Measurements from ENCODE around the gene TNS4. TPM values are rescaled to one million over a fixed set of nuclear protein-coding genes. Genes with fewer than 3 reads are reported as not detected.

Gene TNS4
- total and polyA plus RNA-seq, 9 of the 15 experiments (the other 6 are each of a cell fraction or from before 2014, with no cell fraction given) = 0.04 to 0.73 (median 0.24) TPM; not detected in 1

DNA sequence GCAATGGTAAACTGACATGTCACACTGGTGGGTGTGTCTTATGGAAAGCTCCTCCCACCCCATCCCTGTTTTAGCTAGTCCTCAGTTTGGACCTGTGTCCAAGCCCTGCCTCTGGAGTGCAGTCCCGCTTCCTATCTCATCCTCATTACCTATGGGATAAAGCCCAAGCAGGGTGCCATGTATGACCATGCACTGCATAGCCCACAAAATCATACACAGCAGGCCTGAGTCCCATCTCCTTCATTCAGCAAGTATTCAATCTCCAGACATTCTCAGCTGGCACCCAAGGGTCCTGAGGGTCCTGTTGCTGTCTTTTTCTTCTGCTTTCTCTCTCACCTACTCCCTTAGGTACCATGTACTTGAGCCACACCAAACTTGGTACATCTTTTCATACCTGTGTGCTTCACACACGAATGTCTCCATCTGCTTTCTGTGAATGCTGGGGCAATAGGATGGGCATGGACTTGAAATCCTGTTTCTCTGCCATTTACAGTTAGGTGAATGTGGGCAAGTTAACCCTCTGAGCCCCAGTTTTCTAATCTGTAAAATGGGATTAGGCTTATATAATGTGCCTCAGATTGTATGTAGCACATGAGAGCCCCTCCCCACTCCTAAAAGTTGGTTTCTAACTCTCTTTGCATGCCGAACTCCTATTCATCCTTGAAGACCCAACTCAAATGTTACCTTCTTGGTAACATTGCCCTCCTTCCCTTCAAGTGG lies 28.5 kb downstream of the TNS4 start:
- no TSS peak for BruUV-seq (replicated peaks)
- Histone ChIP-seq H3K4me2 (ENCODE audit: insufficient read depth, low read length) (no peak overlapping the region), H3K4me3 (no peak overlapping the region), H3K36me3 (ENCODE audit: control insufficient read depth, insufficient read depth, low read length) (no peaks in the 10 kb centered on the region), H3K79me2 (ENCODE audit: control insufficient read depth, insufficient read depth, low read length) (no peaks in the 10 kb centered on the region), H3K9me1 (ENCODE audit: control insufficient read depth, insufficient read depth, low read length) (no peaks in the 10 kb centered on the region), H4K20me1 (replicated peaks; ENCODE audit: control insufficient read depth, insufficient read depth, low read length) (no peaks in the 10 kb centered on the region), H3K4me1 (replicated peaks in 1 of 2; ENCODE audit: control insufficient read depth in 2 of 2, insufficient read depth in 2 of 2, low read length in 2 of 2) (peaks cover 11 to 30% of the 10 kb centered on the region in 2 experiments; a peak in 4 of 5 replicates), H3K9ac (ENCODE audit: insufficient read depth in 1 of 2, low read depth in 2 of 2, low read length in 2 of 2) (no peak overlapping the region), H3K27me3 (ENCODE audit: control insufficient read depth in 2 of 2, insufficient read depth in 2 of 2, low read length in 2 of 2) (no peaks in the 10 kb centered on the region), H3K9me3 (replicated peaks; ENCODE audit: control insufficient read depth, insufficient read depth, low read depth, low read length) (no peaks in the 10 kb centered on the region), H2AFZ (ENCODE audit: low read depth, low read length) (no peak overlapping the region), H3K27ac (ENCODE audit: extremely low read depth, low read depth, low read length) (no peak overlapping the region)
- TF ChIP-seq SOX6 (IDR thresholded peaks at IDR 0.05) (no peak), PBX2 (CRISPR knock-in tag; IDR thresholded peaks at IDR 0.05; ENCODE audit: low read depth) (no peak), PBX2 (tag; conservative IDR thresholded peaks at IDR 0.05; ENCODE audit: low read depth) (no peak), BMI1 (IDR thresholded peaks at IDR 0.05; ENCODE audit: low read length) (0 out of 2 replicates have a peak, but pooled peaks have one; percentile 53)
- TF ChIP-seq, protein P1, sequence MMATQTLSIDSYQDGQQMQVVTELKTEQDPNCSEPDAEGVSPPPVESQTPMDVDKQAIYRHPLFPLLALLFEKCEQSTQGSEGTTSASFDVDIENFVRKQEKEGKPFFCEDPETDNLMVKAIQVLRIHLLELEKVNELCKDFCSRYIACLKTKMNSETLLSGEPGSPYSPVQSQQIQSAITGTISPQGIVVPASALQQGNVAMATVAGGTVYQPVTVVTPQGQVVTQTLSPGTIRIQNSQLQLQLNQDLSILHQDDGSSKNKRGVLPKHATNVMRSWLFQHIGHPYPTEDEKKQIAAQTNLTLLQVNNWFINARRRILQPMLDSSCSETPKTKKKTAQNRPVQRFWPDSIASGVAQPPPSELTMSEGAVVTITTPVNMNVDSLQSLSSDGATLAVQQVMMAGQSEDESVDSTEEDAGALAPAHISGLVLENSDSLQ (IDR thresholded peaks at IDR 0.05) = peak; percentile 89; the same call in 1 of the 2 replicates
- ChIA-PET CTCF (ENCODE audit: low intra/inter-chr PET ratio) (no interaction called here), POLR2A (interaction anchor here (1.0 to 1.8 kb wide), 3 partner anchors 8 to 29 kb away, joined by 3 to 7 read pairs (median 5); partner anchors contain the start of gene TNS4)
- intact Hi-C loops (cut with micrococcal nuclease) = loop anchor here (10.0 kb wide), 1 partner anchor 108 kb away; the partner anchor contains the start of gene GJD3
- FAIRE-seq (peak; percentile 67), DNase-seq (ENCODE audit: extremely low read depth in 1 of 4, low spot score in 3 of 4) (no peak), ATAC-seq (no peak)
- WGBS (ENCODE audit: insufficient coverage, low coverage, missing lambda C conversion rate) = 39% methylated on average over 3 of the region's 3 CpGs
- in situ Hi-C loops (cut with MboI) = no loop called here

Data from K562 (cell line).